Measurements from ENCODE around the gene KRTAP2-3.
"Not testable (repeated sequence)": the region's sequence is repeated elsewhere in the genome, so short reads cannot be mapped to it uniquely, and the experiment has no call there.

Gene KRTAP2-3

GRCh38 chr17:41067281-41067680 is 7.4 kb upstream of the KRTAP2-3 start:
- no peak for DNase-seq (ENCODE audit: low read depth in 3 of 3)

- no peak for DNase-seq (ENCODE audit: low read depth in 3 of 3)
Measured at GRCh38 chr17:41065829-41066624, 6.1 kb upstream of the KRTAP2-3 start, which contains the start of gene KRTAP2-4. Gene KRTAP2-4 (minus strand): TSS chr17:41065879. CDS start chr17:41065845, 34 bp downstream.

- not testable (repeated sequence) for DNase-seq (ENCODE audit: low read depth in 3 of 3)
Measured at GRCh38 chr17:41065016-41065689, 5.2 kb upstream of the KRTAP2-3 start.

- DNase-seq (ENCODE audit: low read depth in 3 of 3) = no peak
Measured at GRCh38 chr17:41064301-41064700, 4.4 kb upstream of the KRTAP2-3 start.

GRCh38 chr17:41063449-41063848 is 3.5 kb upstream of the KRTAP2-3 start:
- DNase-seq (ENCODE audit: low read depth in 3 of 3) = no peak

- no peak for DNase-seq (ENCODE audit: low read depth in 3 of 3)
Measured at GRCh38 chr17:41061964-41062363, 2.0 kb upstream of the KRTAP2-3 start.

- DNase-seq (ENCODE audit: low read depth in 3 of 3) = not testable (repeated sequence)
Measured at GRCh38 chr17:41059276-41060051, 450 bp downstream of the KRTAP2-3 start.

- DNase-seq (ENCODE audit: low read depth in 3 of 3) = no peak
Measured at GRCh38 chr17:41058741-41059140, 1.2 kb downstream of the KRTAP2-3 start.

GRCh38 chr17:41057547-41057946 is 2.4 kb downstream of the KRTAP2-3 start:
- DNase-seq (ENCODE audit: low read depth in 3 of 3) = no peak

GRCh38 chr17:41055130-41055529 is 4.8 kb downstream of the KRTAP2-3 start, which contains the start of gene KRTAP2-2:
Gene KRTAP2-2 (minus strand): TSS chr17:41055230. CDS start chr17:41055211, 19 bp downstream.
- not testable (repeated sequence) for DNase-seq (ENCODE audit: low read depth in 3 of 3)

- not testable (repeated sequence) for DNase-seq (ENCODE audit: low read depth in 3 of 3)
Measured at GRCh38 chr17:41054556-41054955, 5.4 kb downstream of the KRTAP2-3 start.

- DNase-seq (ENCODE audit: low read depth in 3 of 3) = no peak
Measured at GRCh38 chr17:41054025-41054424, 5.9 kb downstream of the KRTAP2-3 start.

GRCh38 chr17:41052566-41052965 is 7.3 kb downstream of the KRTAP2-3 start:
- no peak for DNase-seq (ENCODE audit: low read depth in 3 of 3)

GRCh38 chr17:41049110-41049509 is 10.8 kb downstream of the KRTAP2-3 start:
- DNase-seq (ENCODE audit: low read depth in 3 of 3) = no peak

GRCh38 chr17:41048441-41048840 is 11.5 kb downstream of the KRTAP2-3 start:
- no peak for DNase-seq (ENCODE audit: low read depth in 3 of 3)

- not testable (repeated sequence) for DNase-seq (ENCODE audit: low read depth in 3 of 3)
Measured at GRCh38 chr17:41046735-41047465, 13.0 kb downstream of the KRTAP2-3 start, which contains the start of gene KRTAP2-1. Gene KRTAP2-1 (minus strand): TSS chr17:41047316. CDS start chr17:41047267, 49 bp downstream.

- no peak for DNase-seq (ENCODE audit: low read depth in 3 of 3)
Measured at GRCh38 chr17:41042953-41043352, 17.0 kb downstream of the KRTAP2-3 start.

- DNase-seq (ENCODE audit: low read depth in 3 of 3) = not testable (repeated sequence)
Measured at GRCh38 chr17:41040783-41041571, 18.9 kb downstream of the KRTAP2-3 start, which contains the start of gene KRTAP1-1. Gene KRTAP1-1 (minus strand): TSS chr17:41041450. CDS start chr17:41041397, 53 bp downstream.

- no peak for DNase-seq (ENCODE audit: low read depth in 3 of 3)
Measured at GRCh38 chr17:41037853-41038350, 22.0 kb downstream of the KRTAP2-3 start.

GRCh38 chr17:41034346-41034935 is 25.5 kb downstream of the KRTAP2-3 start, which contains the start of gene KRTAP1-3:
Gene KRTAP1-3 (minus strand): TSS chr17:41034874. CDS start chr17:41034821, 53 bp downstream.
- DNase-seq (ENCODE audit: low read depth in 3 of 3) = not testable (repeated sequence)
